Stimulated activated CD8-positive, alpha-beta memory T cell treated with anti-CD3 and anti-CD28 coated beads, Interleukin-12 subunit alpha, Interleukin-12 subunit beta, amount 100 ng/mL, for 1 hour (primary cell): Measurements from ENCODE around the gene VPS25.
A peak's percentile ranks its signal among the peaks of the same experiment; 100 is the strongest.

Source experiments
- DNase-seq: peaks from one replicate; pipeline ENCODE4 v3.0.0-alpha.2; 2020; ENCODE audit warnings: low read depth

Gene VPS25

DNA sequence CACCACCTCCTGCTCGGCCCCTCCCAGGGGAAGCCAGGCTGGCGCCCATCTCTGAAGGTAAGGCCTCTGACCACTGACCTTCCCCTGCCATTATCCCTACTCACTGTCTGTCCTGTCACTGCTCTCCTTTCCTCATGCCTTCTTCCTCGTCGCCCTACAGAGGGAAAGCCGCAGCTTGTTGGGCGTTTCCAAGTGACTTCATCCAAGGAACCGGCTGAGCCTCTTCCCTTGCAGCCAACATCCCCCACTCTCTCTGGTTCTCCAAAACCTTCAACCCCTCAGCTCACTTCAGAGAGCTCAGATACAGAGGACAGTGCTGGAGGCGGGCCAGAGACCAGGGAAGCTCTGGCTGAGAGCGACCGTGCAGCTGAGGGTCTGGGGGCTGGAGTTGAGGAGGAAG lies 22.2 kb downstream of the VPS25 start:
- DNase-seq, result no peak

DNA sequence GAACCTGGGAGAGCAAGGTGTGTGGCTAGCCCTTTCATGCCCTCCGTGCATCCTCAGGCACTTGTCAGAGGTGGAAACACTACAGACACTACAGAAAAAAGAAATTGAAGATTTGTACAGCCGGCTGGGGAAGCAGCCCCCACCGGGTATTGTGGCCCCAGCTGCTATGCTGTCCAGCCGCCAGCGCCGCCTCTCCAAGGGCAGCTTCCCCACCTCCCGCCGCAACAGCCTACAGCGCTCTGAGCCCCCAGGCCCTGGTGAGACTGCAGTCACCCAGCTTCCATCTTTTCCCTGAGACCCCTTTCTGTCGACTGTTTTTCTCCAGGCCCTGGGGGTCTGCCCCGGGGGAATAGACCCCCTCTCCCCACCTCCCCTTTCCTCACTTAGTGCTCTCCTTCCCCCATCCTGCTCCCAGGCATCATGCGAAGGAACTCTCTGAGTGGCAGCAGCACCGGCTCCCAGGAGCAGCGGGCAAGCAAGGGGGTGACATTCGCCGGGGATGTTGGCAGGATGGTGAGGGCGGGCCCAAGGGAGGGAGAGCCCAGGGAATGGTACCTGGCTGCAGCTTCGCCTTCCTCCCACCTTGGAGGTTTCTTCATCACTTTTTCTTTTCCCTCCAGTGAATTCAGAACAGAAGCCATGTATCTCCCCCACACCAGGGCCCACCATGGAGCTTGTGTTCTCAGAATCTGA lies 23.0 kb downstream of the VPS25 start:
- no peak for DNase-seq

DNA sequence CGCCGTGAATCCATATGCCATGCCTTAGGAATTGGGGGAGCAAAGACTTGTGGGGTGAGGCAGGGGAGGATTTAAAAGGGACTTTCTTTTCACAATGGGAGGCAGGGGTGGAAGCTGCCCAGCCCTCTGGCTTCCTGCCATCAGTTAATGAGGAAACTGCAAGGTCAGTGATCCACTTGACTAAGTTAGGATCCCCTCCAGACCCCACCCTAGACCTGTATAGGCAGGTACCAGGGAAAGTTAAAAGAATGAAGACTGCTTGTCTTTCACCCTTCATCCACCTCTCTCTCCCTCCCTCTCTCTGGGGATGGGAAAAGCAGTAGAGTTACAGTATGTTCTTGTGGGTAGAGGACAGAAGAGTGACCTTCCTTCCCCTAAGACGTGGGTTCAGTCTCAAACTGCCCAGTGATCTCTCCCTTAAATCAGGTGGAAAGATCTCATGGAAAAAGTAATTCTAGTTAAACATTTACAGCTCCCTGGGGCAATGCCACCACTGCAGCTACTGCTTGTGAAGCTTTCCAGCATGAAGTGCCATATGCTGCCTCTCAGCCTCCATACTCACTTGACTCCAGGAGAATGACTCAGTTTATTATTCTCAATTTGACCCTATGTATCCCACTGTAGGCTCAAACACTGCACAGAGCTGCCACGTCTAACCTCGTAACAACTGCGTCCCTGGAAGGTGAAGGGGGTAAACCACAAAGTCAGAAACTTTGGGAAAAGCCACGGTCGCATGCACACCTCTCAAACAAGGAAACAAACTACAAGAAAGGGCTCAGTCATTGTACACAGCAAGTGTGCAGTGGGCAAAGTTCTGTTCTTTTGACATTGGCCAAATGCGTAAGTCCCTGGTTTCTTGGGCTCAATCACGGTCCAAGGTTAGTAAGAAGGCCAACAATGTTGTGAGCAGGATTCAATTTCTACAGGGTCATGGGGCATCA lies 24.1 kb downstream of the VPS25 start:
- DNase-seq, result no peak

DNA sequence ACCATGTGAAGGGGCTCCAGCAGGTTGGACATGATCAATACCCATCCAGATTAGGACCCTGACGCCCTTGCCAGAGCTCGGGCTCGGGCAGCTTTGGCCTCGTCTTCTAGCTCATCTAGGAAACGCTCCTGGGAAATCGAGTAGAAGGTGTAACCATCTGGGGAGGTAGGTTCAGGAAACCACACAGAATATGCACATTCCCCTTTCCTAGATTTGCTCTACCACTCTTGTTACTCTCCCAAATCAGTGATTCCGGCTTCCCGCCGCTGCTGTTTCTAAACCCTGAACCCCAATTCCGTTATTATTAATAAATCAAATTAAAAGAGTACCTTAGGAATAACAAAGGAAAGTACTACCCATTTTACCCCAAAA lies 24.7 kb downstream of the VPS25 start:
- DNase-seq, result no peak

DNA sequence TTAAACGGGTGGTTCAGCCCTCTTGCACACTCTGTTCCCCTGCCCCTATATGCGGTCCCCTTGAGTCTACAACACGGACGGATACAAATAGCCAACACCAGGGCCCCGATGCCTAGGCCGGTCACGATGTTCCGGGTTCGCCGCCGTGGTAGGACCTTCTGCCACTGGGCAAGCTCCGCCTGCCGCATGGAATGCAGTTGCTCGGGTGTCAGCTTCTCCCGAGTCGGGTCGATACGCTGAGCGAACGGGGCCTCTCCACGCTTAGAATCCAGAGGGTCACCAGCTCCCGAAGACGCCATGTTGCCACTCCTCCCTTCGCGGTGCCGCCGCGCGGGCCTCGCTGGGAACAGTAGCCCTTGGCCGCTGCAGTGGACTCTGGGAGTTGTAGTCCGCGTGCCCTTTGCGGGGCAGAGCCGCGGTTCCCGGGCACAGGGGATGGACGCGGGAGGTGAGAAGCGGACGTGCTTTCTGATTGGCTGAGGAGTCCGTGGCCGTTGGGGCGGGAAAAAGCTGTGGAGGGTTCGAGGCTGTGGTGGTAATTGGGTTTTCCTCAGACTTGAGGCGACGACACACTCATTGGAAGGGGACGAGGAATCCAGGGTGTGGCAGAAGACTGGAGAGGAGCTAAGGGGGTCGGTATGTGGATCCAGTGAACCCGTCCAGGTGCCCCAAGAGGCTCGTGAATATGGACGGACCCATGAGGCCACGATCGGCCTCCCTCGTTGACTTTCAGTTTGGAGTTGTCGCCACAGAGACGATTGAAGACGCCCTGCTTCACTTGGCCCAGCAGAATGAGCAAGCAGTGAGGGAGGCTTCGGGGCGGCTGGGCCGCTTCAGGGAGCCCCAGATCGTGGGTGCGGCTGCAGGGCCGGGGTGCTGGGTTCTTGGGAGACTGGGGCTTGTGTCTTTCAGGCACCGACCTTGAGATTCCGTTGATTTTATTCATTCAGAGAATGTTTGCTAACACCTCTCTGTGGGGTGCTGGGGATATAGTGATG lies 25.4 kb downstream of the VPS25 start, which contains the start of the genes CNTD1 and COA3:
CNTD1 (plus strand) TSS at position 479 of the 998 bp plus-strand sequence; CDS start at position 686, 207 bp downstream.
COA3 (minus strand) TSS at position 322 of the 998 bp plus-strand sequence; CDS start at position 299, 23 bp downstream.
- DNase-seq, result peak; percentile 53

DNA sequence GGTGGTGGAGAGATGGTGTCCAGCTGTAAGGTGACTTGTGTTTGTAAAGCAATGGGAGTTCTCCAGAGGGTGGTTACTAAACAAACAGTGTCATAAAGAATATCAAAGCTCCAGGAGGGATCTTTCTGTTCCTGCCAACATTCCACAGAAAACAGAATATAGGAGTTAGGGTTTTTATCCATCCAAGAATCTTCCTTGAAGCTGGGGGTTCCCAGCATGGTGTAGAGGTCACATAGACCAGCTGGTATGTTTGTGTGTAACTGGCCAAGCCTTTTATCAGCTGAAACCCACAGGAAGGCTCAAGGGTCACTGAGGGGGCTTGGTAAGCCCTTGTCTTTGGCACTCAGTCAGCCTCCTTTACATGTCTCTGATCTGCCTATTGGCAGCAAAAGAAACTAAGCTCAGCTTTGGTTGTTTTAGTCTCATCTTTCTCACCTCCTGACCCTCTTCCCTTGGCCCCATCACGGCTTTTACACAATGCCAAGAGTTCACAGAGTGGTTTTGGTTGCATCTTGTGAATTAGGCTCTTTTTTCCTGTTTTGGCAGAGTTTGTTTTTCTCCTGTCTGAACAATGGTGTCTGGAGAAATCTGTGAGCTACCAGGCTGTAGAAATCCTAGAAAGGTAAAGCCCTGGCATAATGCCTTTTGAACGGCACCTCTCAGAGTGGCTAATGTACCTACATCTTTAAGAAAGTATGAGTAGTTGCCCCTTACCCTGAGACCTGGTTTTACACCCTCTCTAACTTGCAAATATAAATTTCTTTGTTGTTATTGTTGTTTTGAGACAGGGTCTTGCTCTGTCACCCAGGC lies 30.0 kb downstream of the VPS25 start:
- DNase-seq, result no peak

DNA sequence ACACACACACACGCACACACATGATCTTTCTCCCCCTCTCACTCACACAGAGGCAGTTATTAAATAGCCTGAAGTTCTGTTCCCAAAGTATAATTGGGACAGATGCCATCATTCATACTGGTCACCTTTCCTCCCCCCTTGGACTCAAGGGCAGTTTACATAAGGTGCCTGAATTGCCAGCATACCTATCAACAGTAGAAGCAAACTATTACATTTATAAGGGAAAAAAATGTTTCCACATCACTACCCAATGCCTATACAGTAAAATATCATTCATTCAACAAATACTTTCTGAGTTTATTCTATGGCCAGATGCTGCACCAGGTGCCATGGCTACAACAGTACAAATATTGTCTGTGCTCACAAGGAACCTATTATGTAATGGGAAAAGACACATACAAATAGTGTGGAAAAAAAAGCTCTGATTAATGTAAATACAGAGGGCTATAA lies 31.7 kb downstream of the VPS25 start:
- DNase-seq, result no peak

DNA sequence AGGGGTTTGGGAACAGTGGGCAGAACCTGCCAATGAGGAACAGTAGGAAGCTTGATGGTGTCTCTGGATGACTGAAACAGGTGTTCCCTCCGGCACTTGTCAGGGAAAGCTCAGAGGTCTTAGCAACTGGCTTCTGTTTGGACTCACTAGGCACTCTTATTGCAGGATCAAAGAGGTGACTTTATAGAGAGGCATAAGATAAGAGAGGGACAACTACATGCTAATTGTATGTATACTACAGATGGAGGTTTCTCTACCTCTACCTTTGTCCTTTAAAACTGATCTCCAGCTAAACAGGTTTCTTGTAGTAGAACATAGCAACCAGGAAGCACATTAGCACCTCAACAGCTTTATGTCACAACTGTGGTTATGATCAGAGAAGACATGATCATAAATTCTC lies 33.0 kb downstream of the VPS25 start:
- no peak for DNase-seq

DNA sequence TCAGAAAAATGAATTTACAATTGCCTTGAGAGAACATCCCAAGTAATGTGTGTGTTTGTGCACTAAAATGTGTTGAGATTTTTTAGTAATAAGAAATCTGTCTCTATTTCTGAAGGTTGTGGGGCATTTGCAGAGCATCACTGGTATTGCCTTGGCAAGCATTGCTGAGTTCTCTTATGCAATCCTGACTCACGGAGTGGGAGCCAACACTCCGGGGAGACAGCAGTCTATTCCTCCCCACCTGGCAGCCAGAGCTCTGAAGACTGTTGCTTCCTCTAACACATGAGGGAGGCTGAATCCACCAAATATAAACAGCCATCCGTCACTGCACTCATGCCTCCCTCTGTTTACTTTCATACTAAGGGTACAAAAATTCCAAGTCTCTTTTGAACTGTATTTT lies 36.0 kb downstream of the VPS25 start:
- no peak for DNase-seq

DNA sequence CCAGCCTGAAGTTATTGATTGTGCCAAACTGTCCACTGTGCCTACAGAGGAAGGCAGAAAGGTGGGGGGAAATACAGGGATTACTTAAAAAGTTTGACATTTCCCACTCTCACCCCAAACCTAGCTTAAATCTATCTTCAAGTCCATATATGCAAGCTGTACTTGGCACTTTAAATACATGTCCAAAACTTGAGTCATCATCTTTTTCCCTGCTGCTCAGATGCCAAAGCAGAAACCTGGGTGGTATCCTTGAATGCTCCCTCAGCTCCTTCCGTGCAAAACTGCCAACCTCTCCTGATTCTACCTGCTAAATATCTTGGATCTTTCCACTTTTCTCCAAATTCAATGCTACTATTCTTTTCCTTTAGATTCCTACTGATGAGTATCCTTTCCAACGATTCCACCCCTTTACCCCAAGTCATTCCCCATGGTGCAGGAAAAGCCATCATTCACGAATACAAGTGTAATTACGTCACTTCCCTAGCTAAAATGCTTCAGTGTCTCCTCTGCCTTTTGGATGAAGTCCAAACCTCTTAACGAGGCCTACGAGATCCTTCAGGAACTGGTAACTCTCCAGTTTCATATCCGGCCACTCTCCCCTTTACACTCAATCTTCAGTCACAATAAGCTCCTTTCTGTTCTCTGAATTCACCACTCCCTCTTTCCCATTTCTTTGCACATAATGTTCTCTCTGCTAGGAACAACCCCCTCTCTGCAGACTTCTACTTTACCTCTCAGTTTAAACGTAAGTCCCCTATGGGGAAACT lies 41.6 kb downstream of the VPS25 start:
- DNase-seq, result no peak

DNA sequence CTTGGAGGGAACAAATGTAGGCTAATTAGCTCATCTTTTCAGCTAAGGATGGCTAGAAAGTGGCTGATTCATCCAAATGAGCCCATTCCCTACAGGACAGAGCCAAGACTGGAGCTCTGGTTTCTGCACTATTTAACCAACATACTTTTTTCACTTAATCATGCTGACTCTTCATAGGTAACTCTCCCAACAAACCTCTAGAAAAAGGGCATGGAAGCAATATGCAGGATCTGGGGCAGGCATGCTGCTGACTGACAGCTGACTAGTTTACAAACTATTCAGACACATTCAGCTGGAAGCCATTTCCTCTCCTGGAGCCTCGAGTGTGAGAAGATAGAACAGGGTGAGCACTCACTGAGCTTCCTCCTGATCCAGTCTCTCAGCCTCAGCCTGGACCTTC lies 44.6 kb downstream of the VPS25 start:
- no peak for DNase-seq

DNA sequence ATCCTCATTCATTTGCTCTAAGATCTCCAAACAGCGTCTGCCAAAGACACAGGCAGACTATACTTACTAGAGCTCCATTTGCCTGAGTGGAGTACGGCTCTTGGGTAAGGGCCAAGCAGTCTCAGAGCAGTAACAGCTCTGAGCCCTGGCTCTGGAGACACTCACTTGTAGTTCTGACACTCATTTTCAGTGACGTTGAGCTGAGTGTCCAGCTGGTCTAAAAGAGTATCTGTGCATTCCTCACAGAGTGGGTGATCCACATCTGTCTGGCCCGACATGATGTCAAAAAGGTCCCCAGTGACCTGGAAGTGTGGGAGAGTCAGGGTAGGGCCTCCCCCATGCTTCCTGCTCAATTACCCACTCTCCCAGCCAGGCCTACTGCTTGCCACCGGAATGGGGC lies 45.1 kb downstream of the VPS25 start:
- no peak for DNase-seq

DNA sequence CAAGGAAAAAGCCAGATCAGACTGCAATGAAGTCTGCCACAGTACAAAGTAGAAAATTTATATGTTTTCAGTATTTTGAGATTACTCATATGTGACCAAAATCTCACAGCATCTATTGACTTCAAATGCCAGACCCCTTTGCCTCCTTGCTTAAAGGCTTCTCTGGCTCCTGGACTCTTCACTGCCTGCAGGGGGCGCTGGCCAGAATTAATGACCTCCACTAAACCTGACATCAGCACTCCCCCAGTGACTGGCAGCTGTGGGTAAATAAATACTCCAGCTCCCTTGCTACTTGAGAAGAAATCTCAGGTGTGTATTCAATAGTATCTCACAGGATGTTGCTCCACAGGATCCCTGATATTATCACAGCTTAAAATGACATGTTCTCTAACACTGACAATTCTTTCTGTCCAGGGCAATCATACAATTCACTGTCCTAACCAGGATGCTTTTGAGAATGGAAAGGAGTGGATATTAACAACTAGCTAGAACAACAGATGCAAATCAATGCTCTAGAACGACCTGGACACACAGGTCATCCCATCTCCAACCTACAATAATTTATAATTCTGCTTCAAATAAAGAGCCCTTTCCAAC lies 46.8 kb downstream of the VPS25 start:
- peak; percentile 49 for DNase-seq

DNA sequence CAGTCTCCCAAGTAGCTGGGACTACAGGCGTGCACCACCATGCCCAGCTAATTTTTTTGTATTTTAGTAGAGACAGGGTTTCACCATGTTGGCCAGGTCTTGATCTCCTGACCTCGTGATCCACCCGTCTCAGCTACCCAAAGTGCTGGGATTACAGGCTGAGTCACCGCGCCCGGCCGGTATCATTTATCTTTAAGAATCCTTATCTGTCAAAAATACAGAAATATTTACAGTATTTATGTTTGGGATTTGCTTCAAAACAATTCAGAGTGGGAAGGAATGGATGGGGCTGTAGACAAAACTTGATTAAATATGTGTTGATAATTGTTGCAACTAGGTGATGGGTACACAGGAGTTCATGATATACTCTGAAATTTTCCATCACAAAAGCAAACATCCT lies 47.9 kb downstream of the VPS25 start:
- no peak for DNase-seq

DNA sequence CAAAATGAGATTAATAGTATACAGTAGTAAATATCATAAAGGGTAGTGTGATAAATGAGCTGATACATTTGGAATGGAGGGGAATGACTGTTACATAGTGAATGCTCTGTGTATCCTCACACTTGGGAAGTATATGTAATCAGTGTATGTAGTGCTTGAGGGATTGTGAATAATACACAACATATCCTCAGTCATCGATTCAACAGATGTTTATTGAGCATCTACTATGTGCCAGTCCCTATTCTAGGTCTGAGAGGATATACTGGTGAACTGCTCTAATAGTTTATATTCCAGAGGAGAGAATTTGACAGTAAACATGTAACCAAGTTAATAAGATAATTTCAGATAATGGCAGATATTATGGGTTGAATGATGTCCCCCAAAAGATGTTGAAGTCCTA lies 54.2 kb downstream of the VPS25 start:
- no peak for DNase-seq
